ENCODE results near the gene CCDC85A. TPM values are rescaled to one million over a fixed set of nuclear protein-coding genes. Genes with fewer than 3 reads are reported as not detected.

Gene CCDC85A
- total RNA-seq, 1 donor from 2014 or later, result 22.2 TPM

DNA sequence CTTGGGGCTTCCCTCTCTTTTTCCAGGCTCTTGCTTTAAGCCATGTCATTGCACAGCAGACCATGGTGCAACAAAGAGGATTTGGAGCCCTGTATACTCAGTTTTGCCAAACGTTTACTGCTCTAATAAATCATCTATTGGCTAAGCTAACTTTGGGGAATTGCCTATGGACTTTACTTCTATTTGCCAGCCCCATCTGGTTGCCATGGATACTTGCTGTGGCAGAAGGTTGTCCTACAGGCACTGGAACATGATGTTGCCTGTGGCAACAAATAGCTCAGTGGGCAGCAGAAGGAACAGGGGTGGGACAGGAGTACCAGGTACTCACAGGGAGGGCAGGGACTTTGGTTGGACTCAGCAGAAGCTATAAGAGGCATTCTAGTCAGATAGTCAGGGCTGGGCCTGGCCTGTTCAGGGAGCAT lies 129.7 kb downstream of the CCDC85A start:
- peak; percentile 9 for ATAC-seq
- TF ChIP-seq, protein P1, sequence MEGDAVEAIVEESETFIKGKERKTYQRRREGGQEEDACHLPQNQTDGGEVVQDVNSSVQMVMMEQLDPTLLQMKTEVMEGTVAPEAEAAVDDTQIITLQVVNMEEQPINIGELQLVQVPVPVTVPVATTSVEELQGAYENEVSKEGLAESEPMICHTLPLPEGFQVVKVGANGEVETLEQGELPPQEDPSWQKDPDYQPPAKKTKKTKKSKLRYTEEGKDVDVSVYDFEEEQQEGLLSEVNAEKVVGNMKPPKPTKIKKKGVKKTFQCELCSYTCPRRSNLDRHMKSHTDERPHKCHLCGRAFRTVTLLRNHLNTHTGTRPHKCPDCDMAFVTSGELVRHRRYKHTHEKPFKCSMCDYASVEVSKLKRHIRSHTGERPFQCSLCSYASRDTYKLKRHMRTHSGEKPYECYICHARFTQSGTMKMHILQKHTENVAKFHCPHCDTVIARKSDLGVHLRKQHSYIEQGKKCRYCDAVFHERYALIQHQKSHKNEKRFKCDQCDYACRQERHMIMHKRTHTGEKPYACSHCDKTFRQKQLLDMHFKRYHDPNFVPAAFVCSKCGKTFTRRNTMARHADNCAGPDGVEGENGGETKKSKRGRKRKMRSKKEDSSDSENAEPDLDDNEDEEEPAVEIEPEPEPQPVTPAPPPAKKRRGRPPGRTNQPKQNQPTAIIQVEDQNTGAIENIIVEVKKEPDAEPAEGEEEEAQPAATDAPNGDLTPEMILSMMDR (IDR thresholded peaks at IDR 0.05), result no peak
- intact Hi-C loops (cut with DNase I), result no loop called here

DNA sequence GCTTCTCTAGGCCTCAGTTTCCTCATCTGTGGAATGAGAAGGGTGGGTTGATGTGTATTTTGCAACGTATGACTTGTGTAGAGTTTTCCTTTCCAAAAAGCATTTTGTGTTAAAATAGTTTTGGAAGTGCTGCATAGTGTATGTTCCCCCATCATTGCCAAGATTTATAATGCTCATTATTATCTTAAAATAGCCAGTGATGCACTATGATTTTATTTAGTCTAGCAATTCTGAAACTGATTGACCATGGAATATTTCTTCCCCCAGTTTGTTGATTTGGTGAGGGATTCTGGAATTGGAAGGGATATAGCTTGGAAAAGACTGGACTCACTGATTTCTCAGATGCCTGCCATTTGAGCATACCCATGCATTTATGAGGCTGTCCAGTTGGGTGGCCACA lies 130.6 kb downstream of the CCDC85A start:
- TF ChIP-seq, protein P1 (IDR thresholded peaks at IDR 0.05), result no peak
- intact Hi-C loops (cut with DNase I), result no loop called here
- no peaks in the 10 kb centered on the region for H3K9me3 ChIP-seq
- no peaks in the 10 kb centered on the region for H3K27me3 ChIP-seq
- H3K4me1 ChIP-seq, result no peaks in the 10 kb centered on the region
- ATAC-seq (no peak), DNase-seq (no peak)
- H3K27ac ChIP-seq, result no peak overlapping the region
- H3K4me3 ChIP-seq, result no peak overlapping the region
- H3K36me3 ChIP-seq, result no peaks in the 10 kb centered on the region

More for the DNA sequence above, 129.7 kb downstream of the CCDC85A start:
- Histone ChIP-seq H3K4me1 (no peaks in the 10 kb centered on the region), H3K36me3 (no peaks in the 10 kb centered on the region), H3K9me3 (no peaks in the 10 kb centered on the region), H3K27me3 (no peaks in the 10 kb centered on the region), H3K4me3 (no peak overlapping the region), H3K27ac (no peak overlapping the region)
- DNase-seq, result no peak

DNA sequence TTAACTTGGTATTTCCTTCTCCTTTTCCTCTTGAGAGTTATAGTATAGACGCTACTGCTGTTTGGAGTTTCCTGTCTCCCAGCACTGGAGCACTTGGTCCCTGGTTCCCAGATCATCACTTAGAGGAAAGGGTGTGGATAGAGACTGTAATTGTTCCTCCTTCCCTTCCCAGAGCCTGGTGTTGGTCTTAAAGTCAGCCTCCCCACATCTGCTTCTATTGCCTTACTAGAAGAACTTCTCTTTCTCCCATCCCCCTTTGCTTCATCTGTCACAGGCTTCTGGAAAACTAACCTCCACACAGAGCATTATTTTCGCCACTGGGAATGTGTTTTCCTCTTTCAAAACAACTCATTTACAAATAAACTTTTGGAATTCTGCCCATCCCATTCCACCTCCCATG lies 131.0 kb downstream of the CCDC85A start:
- TF ChIP-seq, protein P1 (IDR thresholded peaks at IDR 0.05), result no peak
- Histone ChIP-seq H3K27ac (no peak overlapping the region), H3K27me3 (no peaks in the 10 kb centered on the region), H3K9me3 (no peaks in the 10 kb centered on the region), H3K4me3 (no peak overlapping the region), H3K36me3 (no peaks in the 10 kb centered on the region), H3K4me1 (no peaks in the 10 kb centered on the region)
- peak; percentile 60 for ATAC-seq
- DNase-seq, result no peak
- intact Hi-C loops (cut with DNase I), result no loop called here

DNA sequence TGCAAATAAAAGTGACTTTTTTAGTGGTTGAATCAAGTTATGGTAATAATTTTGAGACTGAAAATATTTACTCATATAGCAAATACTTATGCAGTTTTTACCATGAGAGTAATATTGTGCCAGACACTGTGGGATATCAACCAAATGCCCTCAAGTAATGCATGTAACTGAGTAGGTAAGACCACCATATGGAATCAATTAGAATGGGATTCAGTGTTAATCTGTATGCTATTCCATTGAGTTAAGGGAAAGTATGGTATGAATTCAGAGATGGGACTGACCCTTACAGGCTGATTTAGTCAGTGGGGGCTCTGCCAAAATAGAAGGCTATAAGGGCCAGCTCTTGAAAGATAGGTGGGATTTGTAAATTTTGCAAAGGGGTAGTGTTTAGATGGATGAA lies 131.6 kb downstream of the CCDC85A start:
- ATAC-seq (no peak), DNase-seq (no peak)
- TF ChIP-seq, protein P1 (IDR thresholded peaks at IDR 0.05), result no peak
- H3K36me3 ChIP-seq, result no peaks in the 10 kb centered on the region
- intact Hi-C loops (cut with DNase I), result no loop called here
- H3K4me3 ChIP-seq, result no peak overlapping the region
- H3K4me1 ChIP-seq, result no peaks in the 10 kb centered on the region
- H3K27ac ChIP-seq, result no peak overlapping the region
- no peaks in the 10 kb centered on the region for H3K9me3 ChIP-seq
- no peaks in the 10 kb centered on the region for H3K27me3 ChIP-seq

DNA sequence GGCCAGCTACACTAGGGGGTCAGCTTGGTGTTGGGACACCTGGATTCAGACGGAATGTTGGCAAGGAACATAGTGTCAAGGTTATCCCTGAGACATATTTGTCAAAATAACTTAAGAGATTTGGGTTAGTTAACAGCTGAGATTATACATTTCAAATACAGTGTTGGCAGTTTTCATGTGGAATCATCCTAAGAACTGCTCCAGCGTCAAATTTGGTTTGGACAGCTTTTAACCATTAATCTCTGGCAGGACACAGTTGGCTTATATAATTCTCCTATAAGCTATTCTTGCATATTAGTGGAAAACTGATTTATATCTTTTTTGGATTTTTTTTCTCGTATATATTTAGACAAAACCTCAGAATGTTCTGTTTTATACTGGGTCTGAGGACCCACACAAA lies 132.2 kb downstream of the CCDC85A start:
- no peaks in the 10 kb centered on the region for H3K9me3 ChIP-seq
- ATAC-seq, result no peak
- TF ChIP-seq, protein P1 (IDR thresholded peaks at IDR 0.05), result no peak
- H3K27me3 ChIP-seq, result no peaks in the 10 kb centered on the region
- H3K4me3 ChIP-seq, result no peak overlapping the region
- no peak for DNase-seq
- H3K4me1 ChIP-seq, result no peaks in the 10 kb centered on the region
- intact Hi-C loops (cut with DNase I), result no loop called here
- H3K36me3 ChIP-seq, result no peaks in the 10 kb centered on the region
- no peak overlapping the region for H3K27ac ChIP-seq

DNA sequence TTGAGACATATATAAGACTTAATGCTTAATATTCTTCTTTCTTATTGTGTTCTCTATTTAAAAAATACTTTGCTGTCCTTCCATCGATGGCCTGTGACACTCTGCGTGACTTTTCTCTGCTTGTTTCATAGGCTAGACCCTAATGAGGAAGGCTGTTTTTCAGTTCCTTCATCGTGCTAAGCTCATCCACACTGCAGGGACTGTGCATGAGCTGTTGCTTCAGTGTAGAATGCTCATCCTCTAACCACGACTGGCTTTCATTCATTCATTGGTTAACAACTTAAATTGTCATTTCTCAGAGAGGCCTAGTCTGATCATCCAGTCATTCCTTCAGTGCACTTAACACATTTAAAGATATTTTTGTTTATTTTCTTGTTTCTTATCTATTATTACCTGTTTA lies 134.4 kb downstream of the CCDC85A start:
- Histone ChIP-seq H3K4me1 (no peaks in the 10 kb centered on the region), H3K4me3 (no peak overlapping the region), H3K36me3 (no peaks in the 10 kb centered on the region), H3K27ac (no peak overlapping the region), H3K27me3 (no peaks in the 10 kb centered on the region), H3K9me3 (no peaks in the 10 kb centered on the region)
- DNase-seq (no peak), ATAC-seq (no peak)
- TF ChIP-seq, protein P1 (IDR thresholded peaks at IDR 0.05), result no peak
- intact Hi-C loops (cut with DNase I), result no loop called here

All from upper lobe of right lung (tissue), 1 donor.